Right lobe of liver (tissue), 6 donors: ENCODE measurements around the gene IER5. TPM values are rescaled to one million over a fixed set of nuclear protein-coding genes. Genes with fewer than 3 reads are reported as not detected.

ENCODE experiments used
- ATAC-seq, 4 donors: fragments of 200-7000 bp; cut with Tn5 transposase; one replicate each; pipeline ENCODE4 v1.9.1; 2020; ENCODE audit warnings: mild to moderate bottlenecking in 4 of 4, moderate library complexity in 4 of 4
- DNase-seq, 3 donors: peaks; one replicate each; pipeline ENCODE4 v3.0.0-alpha.2; 2020
- H3K27ac ChIP-seq, 3 donors: fragments of 200-600 bp; one replicate each; pipeline ENCODE4 v1.8.0; 2022
- H3K27me3 ChIP-seq, 2 donors: fragments of 200-600 bp; one replicate each; pipeline ENCODE4 v1.8.0; 2022
- H3K36me3 ChIP-seq, 4 donors: fragments of 200-600 bp; sonication (generic) in 1 of 4; one replicate each; pipeline versions ENCODE4 v1.5.1 to v1.8.0; 2017 to 2022; ENCODE audit warnings: control low read depth in 1 of 4
- H3K4me1 ChIP-seq, 4 donors: fragments of 200-600 bp; sonication (generic) in 1 of 4; one replicate each; pipeline versions ENCODE4 v1.5.1 to v1.8.0; 2017 to 2022; ENCODE audit warnings: control low read depth in 1 of 4
- H3K4me3 ChIP-seq, 3 donors: fragments of 200-600 bp; one replicate each; pipeline ENCODE4 v1.8.0; 2022
- H3K9me3 ChIP-seq, 4 donors: fragments of 200-600 bp; sonication (generic) in 1 of 4; one replicate each; pipeline versions ENCODE4 v1.5.1 to v1.8.0; 2017 to 2022; ENCODE audit warnings: control low read depth in 1 of 4
- CTCF ChIP-seq, 4 donors: fragments of 200-600 bp in 3 of 4; fragments of 450-650 bp in 1 of 4; IDR thresholded peaks; one replicate each; pipeline versions ENCODE4 v1.5.1 to v1.8.0; 2016 to 2022; ENCODE audit warnings: antibody characterized with exemption in 4 of 4, mild to moderate bottlenecking in 2 of 4
- POLR2A ChIP-seq: fragments of 450-650 bp; IDR thresholded peaks from one replicate; pipeline ENCODE4 v1.6.1; 2017; ENCODE audit warnings: antibody characterized with exemption, mild to moderate bottlenecking
- WGBS: methylation state at CpG from one replicate; pipeline ENCODE4 v1.1.6; 2018; ENCODE audit warnings: low coverage, low lambda C conversion rate; ENCODE audit not compliant: insufficient coverage; ENCODE audit errors: missing lambda C conversion rate; 5-methylcytosine and 5-hydroxymethylcytosine counted together
- intact Hi-C, 2 donors: fragments of 100-400 bp; cut with DNase I; formaldehyde crosslinking; loops; one replicate each; pipeline versions ENCODE4 v1.11.2 to v1.14.1; 2022
- total RNA-seq, 6 experiments: library from RNA; depleted of rRNA in 2 of 6; stranded (reverse); fragments of >200 nt in 2 of 6; fragmentation: NEBNext Ultra II Directional in 3 of 6; extraction: Animal tissue kit (Norgen Biotek cat#: 25700) in 3 of 6; gene quantifications; one replicate each; pipeline versions ENCODE4 v1.1.0 to v1.2.4, GENCODE V29; 2016 to 2023
- donor health status: DM: no; HTN: yes; CAD: no.
- donor health status: DM: no; HTN: no; CAD: no.
- donor health status: DM: no; HTN: no; CAD: no.
- donor health status: DM: no; HTN: yes; CAD: no.
- donor health status: DM: no; HTN: yes; CAD: no.

Gene IER5
- total RNA-seq, 6 experiments from 2014 or later = 2.0 to 6.2 (median 3.4) TPM

DNA sequence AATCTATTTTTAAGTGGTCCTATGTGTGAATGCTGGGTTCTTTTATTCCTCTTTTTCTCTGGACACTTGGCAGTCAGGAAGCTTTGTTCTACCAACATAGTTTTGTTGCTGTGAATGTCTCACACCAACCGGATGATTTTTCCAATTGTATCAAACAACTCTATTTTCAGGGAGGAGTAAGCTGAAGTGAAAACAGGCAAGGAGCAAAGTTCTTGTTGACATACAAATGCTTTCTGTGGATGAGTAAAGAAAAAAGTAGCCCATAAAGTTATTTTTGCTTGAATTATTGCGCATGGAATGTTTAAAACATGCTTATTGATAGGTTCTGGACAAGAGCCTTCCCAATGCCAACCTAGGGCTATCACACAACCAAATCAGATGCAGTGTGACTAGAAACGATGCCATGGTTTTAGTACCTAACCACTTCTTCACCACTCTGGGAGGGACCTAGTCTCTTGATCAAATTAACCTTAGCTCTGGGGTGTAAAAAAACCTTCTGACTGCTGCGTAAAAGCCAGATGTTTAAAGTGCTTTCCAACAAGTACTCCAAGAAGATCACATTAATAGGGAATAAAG lies 4.5 kb downstream of the IER5 start:
- DNase-seq (no peak), ATAC-seq (peak; percentile 1 to 21 (median 8))
- TF ChIP-seq POLR2A (no peak), CTCF (IDR thresholded peaks at IDR 0.05) (no peak)
- intact Hi-C loops = no loop called here
- no peaks in the 10 kb centered on the region for H3K9me3 ChIP-seq
- WGBS = 34% methylated on average over 4 of the region's 4 CpGs
- peaks cover 0 to 29% (median 8%) of the 10 kb centered on the region in 4 donors for H3K4me1 ChIP-seq
- H3K27ac ChIP-seq = peak overlapping the region; percentile 47 to 76 (median 59)
- H3K36me3 ChIP-seq = no peaks in the 10 kb centered on the region
- H3K4me3 ChIP-seq = peak overlapping the region in 2 of 3 donors; percentile 6 to 13
- no peaks in the 10 kb centered on the region for H3K27me3 ChIP-seq

- no peaks in the 10 kb centered on the region for H3K9me3 ChIP-seq
- no peaks in the 10 kb centered on the region for H3K36me3 ChIP-seq
- no peak for DNase-seq
- peaks cover 0 to 29% (median 8%) of the 10 kb centered on the region in 4 donors for H3K4me1 ChIP-seq
- no peak overlapping the region for H3K4me3 ChIP-seq
- no peak for ATAC-seq
- WGBS = 66% methylated on average over 7 of the region's 7 CpGs
- no peak for TF ChIP-seq POLR2A
- TF ChIP-seq CTCF (IDR thresholded peaks at IDR 0.05) = no peak
- intact Hi-C loops = no loop called here
- H3K27ac ChIP-seq = no peak overlapping the region
- H3K27me3 ChIP-seq = no peaks in the 10 kb centered on the region
Observed at GRCh38 chr1:181094416-181095212, 6.1 kb downstream of the IER5 start.

GRCh38 chr1:181095260-181095659 lies 6.8 kb downstream of the IER5 start:
- TF ChIP-seq CTCF (IDR thresholded peaks at IDR 0.05) (no peak), POLR2A (no peak)
- no peaks in the 10 kb centered on the region for H3K36me3 ChIP-seq
- no peaks in the 10 kb centered on the region for H3K27me3 ChIP-seq
- no peak overlapping the region for H3K4me3 ChIP-seq
- ATAC-seq (no peak), DNase-seq (no peak)
- intact Hi-C loops = no loop called here
- 92% methylated on average over 8 of the region's 8 CpGs for WGBS
- no peaks in the 10 kb centered on the region for H3K9me3 ChIP-seq
- no peak overlapping the region for H3K27ac ChIP-seq
- H3K4me1 ChIP-seq = peaks cover 0 to 29% (median 8%) of the 10 kb centered on the region in 4 donors

DNA sequence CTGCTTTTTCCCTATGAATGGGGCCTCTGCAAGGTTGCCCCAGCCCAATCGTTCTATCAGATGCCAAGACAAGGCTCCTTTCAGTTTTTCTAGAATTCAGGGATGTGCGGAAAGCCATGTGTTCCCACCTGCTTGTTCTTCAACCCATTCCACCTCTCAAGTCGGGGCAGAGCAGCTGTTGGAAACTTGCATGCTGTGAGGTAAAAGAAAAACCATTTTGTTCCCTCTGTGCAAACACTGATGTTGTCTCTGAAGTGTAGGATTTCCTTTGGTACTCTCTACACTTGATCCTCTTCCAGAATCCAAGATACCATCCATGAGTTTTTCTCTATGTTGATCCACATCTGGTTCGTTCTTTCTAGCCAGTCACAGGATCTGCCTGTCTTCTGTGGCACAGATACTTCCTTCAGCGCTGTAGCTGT lies 7.3 kb downstream of the IER5 start:
- TF ChIP-seq POLR2A = no peak
- TF ChIP-seq CTCF (IDR thresholded peaks at IDR 0.05) = no peak
- H3K27ac ChIP-seq = no peak overlapping the region
- H3K36me3 ChIP-seq = no peaks in the 10 kb centered on the region
- DNase-seq = no peak
- intact Hi-C loops = no loop called here
- no peak overlapping the region for H3K4me3 ChIP-seq
- peaks cover 0 to 27% (median 8%) of the 10 kb centered on the region in 4 donors for H3K4me1 ChIP-seq
- WGBS = 84% methylated on average over 5 of the region's 5 CpGs
- H3K9me3 ChIP-seq = no peaks in the 10 kb centered on the region
- H3K27me3 ChIP-seq = no peaks in the 10 kb centered on the region
- ATAC-seq = no peak
